ENCODE measurements around the gene GDPD4.
"Not testable (repeated sequence)": the region's sequence is repeated elsewhere in the genome, so short reads cannot be mapped to it uniquely, and the experiment has no call there.

Gene GDPD4

GRCh38 chr11:77300028-77300427 is 1.5 kb downstream of the GDPD4 start:
- H3K27ac ChIP-seq (ENCODE audit: low read length); H3K27me3 ChIP-seq (ENCODE audit: control insufficient read depth, insufficient read depth, low read length); H3K4me3 ChIP-seq (ENCODE audit: low read length); H3K4me1 ChIP-seq (ENCODE audit: control insufficient read depth, insufficient read depth, low read length); H3K36me3 ChIP-seq (ENCODE audit: control insufficient read depth, insufficient read depth, low read length); H3K9me3 ChIP-seq (ENCODE audit: control insufficient read depth, insufficient read depth, low read length); DNase-seq (ENCODE audit: low read depth, low spot score): not testable (repeated sequence)
- WGBS (ENCODE audit: insufficient coverage, insufficient read length) = no CpG with 5 or more reads among the region's 6 CpGs

- Histone ChIP-seq H3K27ac (ENCODE audit: low read length) (no peak overlapping the region), H3K36me3 (ENCODE audit: control insufficient read depth, insufficient read depth, low read length) (no peaks in the 10 kb centered on the region), H3K27me3 (ENCODE audit: control insufficient read depth, insufficient read depth, low read length) (no peaks in the 10 kb centered on the region), H3K9me3 (ENCODE audit: control insufficient read depth, insufficient read depth, low read length) (no peaks in the 10 kb centered on the region), H3K4me3 (ENCODE audit: low read length) (no peak overlapping the region), H3K4me1 (ENCODE audit: control insufficient read depth, insufficient read depth, low read length) (no peaks in the 10 kb centered on the region)
- DNase-seq (ENCODE audit: low read depth, low spot score) = no peak
- no CpG with 5 or more reads among the region's 2 CpGs for WGBS (ENCODE audit: insufficient coverage, insufficient read length)
Measured at GRCh38 chr11:77299528-77299993, 1.9 kb downstream of the GDPD4 start.

GRCh38 chr11:77294040-77294439 is 7.4 kb downstream of the GDPD4 start:
- Histone ChIP-seq H3K27me3 (ENCODE audit: control insufficient read depth, insufficient read depth, low read length) (no peaks in the 10 kb centered on the region), H3K4me1 (ENCODE audit: control insufficient read depth, insufficient read depth, low read length) (no peaks in the 10 kb centered on the region), H3K27ac (ENCODE audit: low read length) (no peak overlapping the region), H3K36me3 (ENCODE audit: control insufficient read depth, insufficient read depth, low read length) (no peaks in the 10 kb centered on the region), H3K9me3 (ENCODE audit: control insufficient read depth, insufficient read depth, low read length) (no peaks in the 10 kb centered on the region), H3K4me3 (ENCODE audit: low read length) (no peak overlapping the region)
- DNase-seq (ENCODE audit: low read depth, low spot score) = no peak
- WGBS (ENCODE audit: insufficient coverage, insufficient read length) = no CpG with 5 or more reads among the region's 3 CpGs

- Histone ChIP-seq H3K4me1 (ENCODE audit: control insufficient read depth, insufficient read depth, low read length) (no peaks in the 10 kb centered on the region), H3K9me3 (ENCODE audit: control insufficient read depth, insufficient read depth, low read length) (no peaks in the 10 kb centered on the region), H3K27ac (ENCODE audit: low read length) (no peak overlapping the region), H3K36me3 (ENCODE audit: control insufficient read depth, insufficient read depth, low read length) (no peaks in the 10 kb centered on the region), H3K4me3 (ENCODE audit: low read length) (no peak overlapping the region), H3K27me3 (ENCODE audit: control insufficient read depth, insufficient read depth, low read length) (no peaks in the 10 kb centered on the region)
- no CpG with 5 or more reads among the region's 4 CpGs for WGBS (ENCODE audit: insufficient coverage, insufficient read length)
- DNase-seq (ENCODE audit: low read depth, low spot score) = no peak
Measured at GRCh38 chr11:77289737-77290136, 11.7 kb downstream of the GDPD4 start.

- H3K4me1 ChIP-seq (ENCODE audit: control insufficient read depth, insufficient read depth, low read length) = no peaks in the 10 kb centered on the region
- H3K4me3 ChIP-seq (ENCODE audit: low read length) = no peak overlapping the region
- no CpG with 5 or more reads among the region's 5 CpGs for WGBS (ENCODE audit: insufficient coverage, insufficient read length)
- no peak overlapping the region for H3K27ac ChIP-seq (ENCODE audit: low read length)
- no peak for DNase-seq (ENCODE audit: low read depth, low spot score)
- H3K27me3 ChIP-seq (ENCODE audit: control insufficient read depth, insufficient read depth, low read length) = no peaks in the 10 kb centered on the region
- H3K36me3 ChIP-seq (ENCODE audit: control insufficient read depth, insufficient read depth, low read length) = no peaks in the 10 kb centered on the region
- no peaks in the 10 kb centered on the region for H3K9me3 ChIP-seq (ENCODE audit: control insufficient read depth, insufficient read depth, low read length)
Measured at GRCh38 chr11:77287615-77288273, 13.7 kb downstream of the GDPD4 start.

- WGBS (ENCODE audit: insufficient coverage, insufficient read length) = no CpG with 5 or more reads among the region's 3 CpGs
- no peaks in the 10 kb centered on the region for H3K27me3 ChIP-seq (ENCODE audit: control insufficient read depth, insufficient read depth, low read length)
- no peaks in the 10 kb centered on the region for H3K4me1 ChIP-seq (ENCODE audit: control insufficient read depth, insufficient read depth, low read length)
- no peaks in the 10 kb centered on the region for H3K9me3 ChIP-seq (ENCODE audit: control insufficient read depth, insufficient read depth, low read length)
- DNase-seq (ENCODE audit: low read depth, low spot score) = no peak
- H3K27ac ChIP-seq (ENCODE audit: low read length) = no peak overlapping the region
- no peaks in the 10 kb centered on the region for H3K36me3 ChIP-seq (ENCODE audit: control insufficient read depth, insufficient read depth, low read length)
- no peak overlapping the region for H3K4me3 ChIP-seq (ENCODE audit: low read length)
Measured at GRCh38 chr11:77287136-77287535, 14.3 kb downstream of the GDPD4 start.

GRCh38 chr11:77284476-77285468 is 16.7 kb downstream of the GDPD4 start:
- H3K27me3 ChIP-seq (ENCODE audit: control insufficient read depth, insufficient read depth, low read length) = no peaks in the 10 kb centered on the region
- no CpG with 5 or more reads among the region's 6 CpGs for WGBS (ENCODE audit: insufficient coverage, insufficient read length)

GRCh38 chr11:77283101-77283500 is 18.4 kb downstream of the GDPD4 start:
- Histone ChIP-seq H3K36me3 (ENCODE audit: control insufficient read depth, insufficient read depth, low read length) (no peaks in the 10 kb centered on the region), H3K27me3 (ENCODE audit: control insufficient read depth, insufficient read depth, low read length) (no peaks in the 10 kb centered on the region), H3K9me3 (ENCODE audit: control insufficient read depth, insufficient read depth, low read length) (no peaks in the 10 kb centered on the region), H3K27ac (ENCODE audit: low read length) (no peak overlapping the region), H3K4me3 (ENCODE audit: low read length) (no peak overlapping the region), H3K4me1 (ENCODE audit: control insufficient read depth, insufficient read depth, low read length) (no peaks in the 10 kb centered on the region)
- no CpG with 5 or more reads among the region's 3 CpGs for WGBS (ENCODE audit: insufficient coverage, insufficient read length)
- DNase-seq (ENCODE audit: low read depth, low spot score) = no peak

More at GRCh38 chr11:77284476-77285468, 16.7 kb downstream of the GDPD4 start:
- no peak for DNase-seq (ENCODE audit: low read depth, low spot score)
- Histone ChIP-seq H3K36me3 (ENCODE audit: control insufficient read depth, insufficient read depth, low read length) (no peaks in the 10 kb centered on the region), H3K27ac (ENCODE audit: low read length) (no peak overlapping the region), H3K4me1 (ENCODE audit: control insufficient read depth, insufficient read depth, low read length) (no peaks in the 10 kb centered on the region), H3K4me3 (ENCODE audit: low read length) (no peak overlapping the region), H3K9me3 (ENCODE audit: control insufficient read depth, insufficient read depth, low read length) (no peaks in the 10 kb centered on the region)

GRCh38 chr11:77278595-77279506 is 22.6 kb downstream of the GDPD4 start:
- no peaks in the 10 kb centered on the region for H3K4me1 ChIP-seq (ENCODE audit: control insufficient read depth, insufficient read depth, low read length)
- no peak for DNase-seq (ENCODE audit: low read depth, low spot score)
- no peak overlapping the region for H3K27ac ChIP-seq (ENCODE audit: low read length)
- no peaks in the 10 kb centered on the region for H3K27me3 ChIP-seq (ENCODE audit: control insufficient read depth, insufficient read depth, low read length)
- H3K9me3 ChIP-seq (ENCODE audit: control insufficient read depth, insufficient read depth, low read length) = no peaks in the 10 kb centered on the region
- H3K36me3 ChIP-seq (ENCODE audit: control insufficient read depth, insufficient read depth, low read length) = no peaks in the 10 kb centered on the region
- WGBS (ENCODE audit: insufficient coverage, insufficient read length) = no CpG with 5 or more reads among the region's 2 CpGs
- no peak overlapping the region for H3K4me3 ChIP-seq (ENCODE audit: low read length)

GRCh38 chr11:77276271-77276670 is 25.2 kb downstream of the GDPD4 start:
- no peak for DNase-seq (ENCODE audit: low read depth, low spot score)
- Histone ChIP-seq H3K4me1 (ENCODE audit: control insufficient read depth, insufficient read depth, low read length) (no peaks in the 10 kb centered on the region), H3K27ac (ENCODE audit: low read length) (no peak overlapping the region), H3K9me3 (ENCODE audit: control insufficient read depth, insufficient read depth, low read length) (no peaks in the 10 kb centered on the region), H3K36me3 (ENCODE audit: control insufficient read depth, insufficient read depth, low read length) (no peaks in the 10 kb centered on the region), H3K4me3 (ENCODE audit: low read length) (no peak overlapping the region), H3K27me3 (ENCODE audit: control insufficient read depth, insufficient read depth, low read length) (no peaks in the 10 kb centered on the region)
- 100% methylated on average over 1 of the region's 2 CpGs for WGBS (ENCODE audit: insufficient coverage, insufficient read length)
